Measurements from ENCODE around the gene KY. TPM values are rescaled to one million over a fixed set of nuclear protein-coding genes. Genes with fewer than 3 reads are reported as not detected.

Gene KY
- polyA plus RNA-seq, 3 donors = 0.03 to 0.09 TPM; not detected in 1

- intact Hi-C loops (cut with micrococcal nuclease) = no loop called here
- Histone ChIP-seq H4K20me1 (ENCODE audit: insufficient read depth, low read length) (no peaks in the 10 kb centered on the region), H3K4me2 (replicated peaks; ENCODE audit: extremely low read depth, low read length, poor library complexity, severe bottlenecking) (no peak overlapping the region), H3K4me3 (replicated peaks in 1 of 3; ENCODE audit: low read depth in 2 of 3, low read length in 3 of 3) (no peak overlapping the region), H3K9me3 (replicated peaks in 1 of 2; ENCODE audit: control insufficient read depth in 1 of 2, insufficient read depth in 1 of 2, low read length in 2 of 2) (peaks cover 11 to 22% of the 10 kb centered on the region in 2 donors), H3K27me3 (ENCODE audit: control insufficient read depth in 2 of 2, insufficient read depth in 2 of 2, low read length in 2 of 2) (no peaks in the 10 kb centered on the region), H3K79me2 (ENCODE audit: insufficient read depth, low read length) (no peaks in the 10 kb centered on the region), H3K27ac (ENCODE audit: low read depth in 1 of 2, low read length in 2 of 2) (no peak overlapping the region), H3K36me3 (replicated peaks in 1 of 2; ENCODE audit: control insufficient read depth in 1 of 2, insufficient read depth in 2 of 2, low read length in 2 of 2) (no peaks in the 10 kb centered on the region), H3K9ac (ENCODE audit: insufficient read depth, low read length, poor library complexity, severe bottlenecking) (no peak overlapping the region), H2AFZ (ENCODE audit: insufficient read depth, low read depth, low read length, poor library complexity, severe bottlenecking) (peak overlapping the region; percentile 31), H3K4me1 (ENCODE audit: control insufficient read depth in 1 of 2, insufficient read depth in 2 of 2, low read length in 2 of 2) (peaks cover 0 to 4% of the 10 kb centered on the region in 2 donors)
- Mint-ChIP-seq H3K9me3 (peaks cover 9 to 23% (median 17%) of the 10 kb centered on the region in 7 donors), H3K36me3 (no peaks in the 10 kb centered on the region), H3K27ac (no peak overlapping the region), H3K27me3 (ENCODE audit: low read depth in 3 of 3) (peaks cover 0 to 2% (median 2%) of the 10 kb centered on the region in 3 donors), H3K4me1 (peaks cover 6% of the 10 kb centered on the region), H3K4me3 (no peak overlapping the region)
- WGBS (ENCODE audit: insufficient coverage) = no CpG with 5 or more reads among the region's 1 CpG
- TF ChIP-seq CTCF (IDR thresholded peaks at IDR 0.05) = no peak
- DNase-seq = no peak
Measured at GRCh38 chr3:134627831-134628230, 23.0 kb downstream of the KY start.

- H3K4me3 Mint-ChIP-seq = no peak overlapping the region
- H3K27me3 ChIP-seq (ENCODE audit: control insufficient read depth in 2 of 2, insufficient read depth in 2 of 2, low read length in 2 of 2) = no peaks in the 10 kb centered on the region
- H3K4me2 ChIP-seq (replicated peaks; ENCODE audit: extremely low read depth, low read length, poor library complexity, severe bottlenecking) = no peak overlapping the region
- intact Hi-C loops (cut with micrococcal nuclease) = no loop called here
- TF ChIP-seq CTCF (IDR thresholded peaks at IDR 0.05) = no peak
- H3K4me1 Mint-ChIP-seq = peaks cover 15% of the 10 kb centered on the region
- H3K27ac ChIP-seq (ENCODE audit: low read depth in 1 of 2, low read length in 2 of 2) = no peak overlapping the region
- peak overlapping the region in 1 of 7 donors; percentile 64 for H3K27ac Mint-ChIP-seq
- WGBS (ENCODE audit: insufficient coverage) = 93% methylated on average over 4 of the region's 5 CpGs
- no peak overlapping the region for H3K9ac ChIP-seq (ENCODE audit: insufficient read depth, low read length, poor library complexity, severe bottlenecking)
- no peaks in the 10 kb centered on the region for H3K36me3 Mint-ChIP-seq
- H3K4me1 ChIP-seq (ENCODE audit: control insufficient read depth in 1 of 2, insufficient read depth in 2 of 2, low read length in 2 of 2) = peaks cover 0 to 4% of the 10 kb centered on the region in 2 donors
- peaks cover 8 to 16% (median 12%) of the 10 kb centered on the region in 7 donors for H3K9me3 Mint-ChIP-seq
- H3K4me3 ChIP-seq (replicated peaks in 1 of 3; ENCODE audit: low read depth in 2 of 3, low read length in 3 of 3) = no peak overlapping the region
- peaks cover 11 to 15% of the 10 kb centered on the region in 2 donors for H3K9me3 ChIP-seq (replicated peaks in 1 of 2; ENCODE audit: control insufficient read depth in 1 of 2, insufficient read depth in 1 of 2, low read length in 2 of 2)
- H2AFZ ChIP-seq (ENCODE audit: insufficient read depth, low read depth, low read length, poor library complexity, severe bottlenecking) = no peak overlapping the region
- peaks cover 0 to 2% (median 2%) of the 10 kb centered on the region in 3 donors for H3K27me3 Mint-ChIP-seq (ENCODE audit: low read depth in 3 of 3)
- no peaks in the 10 kb centered on the region for H4K20me1 ChIP-seq (ENCODE audit: insufficient read depth, low read length)
- no peaks in the 10 kb centered on the region for H3K79me2 ChIP-seq (ENCODE audit: insufficient read depth, low read length)
- H3K36me3 ChIP-seq (replicated peaks in 1 of 2; ENCODE audit: control insufficient read depth in 1 of 2, insufficient read depth in 2 of 2, low read length in 2 of 2) = no peaks in the 10 kb centered on the region
- no peak for DNase-seq
Measured at GRCh38 chr3:134625885-134626741, 24.7 kb downstream of the KY start.

All from CD14-positive monocyte (primary cell).